GM20000 (cell line): ENCODE measurements around the gene HS3ST3B1.

Source experiments
- DNase-seq: peaks from one replicate; pipeline ENCODE4 v3.0.0; 2012; ENCODE audit warnings: low spot score
- CTCF ChIP-seq: IDR thresholded peaks from 2 replicates; pipeline ENCODE4 v1.5.1; 2012; ENCODE audit warnings: mild to moderate bottlenecking, control low read depth; ENCODE audit errors: extremely low read depth, missing control alignments

HS3ST3B1 gene

GRCh38 chr17:14396547-14396946 lies 95.7 kb downstream of the HS3ST3B1 start:
- DNase-seq: no peak
- TF ChIP-seq CTCF: no peak

GRCh38 chr17:14398766-14399165 lies 97.9 kb downstream of the HS3ST3B1 start:
- DNase-seq: no peak
- no peak for TF ChIP-seq CTCF
